Measurements from ENCODE around the gene SLC5A9.

DNA sequence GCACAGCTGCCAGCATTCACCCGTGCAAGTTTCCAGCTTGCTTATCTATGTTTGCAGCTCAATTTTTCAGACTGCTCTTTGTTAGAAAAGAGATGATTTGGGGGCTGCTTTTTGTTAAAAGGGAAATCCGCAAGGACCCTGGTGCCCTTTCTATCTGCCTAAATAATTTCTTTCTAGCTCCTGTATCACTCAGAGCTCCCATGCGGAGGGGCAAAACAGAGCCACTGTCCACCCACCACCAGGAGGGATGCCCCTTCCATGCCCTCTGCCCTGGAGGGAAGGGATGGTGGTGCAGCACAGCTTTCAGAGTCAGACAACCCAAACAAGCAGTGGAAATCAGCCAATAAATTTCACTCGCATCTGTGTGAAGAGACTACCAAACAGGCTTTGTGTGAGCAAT lies 13.9 kb upstream of the SLC5A9 start:
- TF ChIP-seq CTCF (IDR thresholded peaks at IDR 0.05) (no peak), EZH2 (IDR thresholded peaks at IDR 0.05; ENCODE audit: borderline replicate concordance, insufficient read depth, low read depth, low read length, poor library complexity, severe bottlenecking) (no peak)

All from B cell (primary cell).